Natural killer cell (primary cell): ENCODE measurements around the gene USH2A. TPM values are rescaled to one million over a fixed set of nuclear protein-coding genes. Genes with fewer than 3 reads are reported as not detected.

Source experiments
- ATAC-seq, 3 donors: fragments of 150-1000 bp in 2 of 3; fragments of 200-7000 bp in 1 of 3; cut with Tn5 transposase; 1 replicate in 1 of 3; 2 replicates in 2 of 3; pipeline ENCODE4 v1.10.0; 2021; ENCODE audit warnings: mild to moderate bottlenecking in 2 of 3, moderate library complexity in 2 of 3
- DNase-seq, 2 donors: peaks; one replicate each; pipeline versions ENCODE4 v3.0.0 to v3.0.0-alpha.2; 2013 to 2021; ENCODE audit warnings: mixed read lengths in 1 of 2
- H3K27ac ChIP-seq: one replicate; pipeline ENCODE4 v1.5.1; 2013; ENCODE audit warnings: mild to moderate bottlenecking, low read length
- H3K27me3 ChIP-seq: one replicate; pipeline ENCODE4 v1.6.1; 2013; ENCODE audit warnings: low read length; ENCODE audit not compliant: control insufficient read depth, insufficient read depth
- H3K36me3 ChIP-seq: one replicate; pipeline ENCODE4 v1.6.1; 2013; ENCODE audit warnings: low read length; ENCODE audit not compliant: control insufficient read depth, insufficient read depth
- H3K4me1 ChIP-seq: one replicate; pipeline ENCODE4 v1.6.1; 2013; ENCODE audit warnings: low read length; ENCODE audit not compliant: control insufficient read depth, insufficient read depth
- H3K4me3 ChIP-seq: one replicate; pipeline ENCODE4 v1.5.1; 2013; ENCODE audit warnings: low read length
- H3K9me3 ChIP-seq: one replicate; pipeline ENCODE4 v1.6.1; 2013; ENCODE audit warnings: low read length; ENCODE audit not compliant: control insufficient read depth, insufficient read depth
- H3K27ac Mint-ChIP-seq, 2 donors: one replicate each; pipeline ENCODE4 v1.8.0; 2022; ENCODE audit warnings: mild to moderate bottlenecking in 2 of 2, mixed read lengths in 2 of 2, moderate library complexity in 1 of 2
- H3K27me3 Mint-ChIP-seq, 2 donors: one replicate each; pipeline ENCODE4 v1.8.0; 2022; ENCODE audit warnings: low read depth in 2 of 2, mixed read lengths in 2 of 2
- H3K36me3 Mint-ChIP-seq: one replicate; pipeline ENCODE4 v1.8.0; 2022; ENCODE audit warnings: mixed read lengths
- H3K4me1 Mint-ChIP-seq, 2 donors: one replicate each; pipeline ENCODE4 v1.8.0; 2022; ENCODE audit warnings: mixed read lengths in 2 of 2
- H3K4me3 Mint-ChIP-seq: one replicate; pipeline ENCODE4 v1.8.0; 2022; ENCODE audit warnings: mild to moderate bottlenecking, moderate library complexity, mixed read lengths
- H3K9me3 Mint-ChIP-seq, 2 donors: one replicate each; pipeline ENCODE4 v1.8.0; 2022; ENCODE audit warnings: mixed read lengths in 2 of 2
- CTCF ChIP-seq: fragments of 200-600 bp; IDR thresholded peaks from one replicate; pipeline ENCODE4 v1.8.0; 2022; ENCODE audit warnings: antibody characterized with exemption
- WGBS: methylation state at CpG from one replicate; pipeline ENCODE4 v1.1.7; 2013; ENCODE audit warnings: missing lambda C conversion rate; ENCODE audit not compliant: insufficient coverage; 5-methylcytosine and 5-hydroxymethylcytosine counted together
- intact Hi-C: fragments of 100-400 bp; cut with micrococcal nuclease; formaldehyde crosslinking; loops from one replicate; pipeline ENCODE4 v1.14.2; 2022
- total RNA-seq, 4 donors: library from RNA; stranded (reverse); fragments of 120-200 nt in 1 of 4; gene quantifications; one replicate each; pipeline versions ENCODE4 v1.2.3 to v1.2.4, GENCODE V29; 2013 to 2022

The USH2A gene
- total RNA-seq, 3 donors from 2014 or later (not counting 1 experiment from before 2014, with no cell fraction given), result not detected

GRCh38 chr1:216111842-216112241, 311.4 kb downstream of the USH2A start:
- no peak for TF ChIP-seq CTCF
- Mint-ChIP-seq H3K4me1 (no peaks in the 10 kb centered on the region), H3K27ac (no peak overlapping the region)

GRCh38 chr1:216095400-216095799, 327.8 kb downstream of the USH2A start:
- WGBS, result 88% methylated on average over 4 of the region's 4 CpGs
- peaks cover 17 to 26% of the 10 kb centered on the region in 2 donors for H3K9me3 Mint-ChIP-seq
- H3K27ac Mint-ChIP-seq, result no peak overlapping the region
- TF ChIP-seq CTCF, result no peak
- Histone ChIP-seq H3K27me3 (no peaks in the 10 kb centered on the region), H3K9me3 (peaks cover 3% of the 10 kb centered on the region), H3K4me1 (no peaks in the 10 kb centered on the region), H3K4me3 (no peak overlapping the region), H3K36me3 (no peaks in the 10 kb centered on the region), H3K27ac (no peak overlapping the region)
- intact Hi-C loops, result no loop called here
- H3K27me3 Mint-ChIP-seq, result no peaks in the 10 kb centered on the region
- no peak overlapping the region for H3K4me3 Mint-ChIP-seq
- no peaks in the 10 kb centered on the region for H3K4me1 Mint-ChIP-seq
- no peak for DNase-seq
- H3K36me3 Mint-ChIP-seq, result peaks cover 7% of the 10 kb centered on the region
- ATAC-seq, result no peak

More at GRCh38 chr1:216111842-216112241, 311.4 kb downstream of the USH2A start:
- intact Hi-C loops, result no loop called here
- no peaks in the 10 kb centered on the region for H3K4me1 ChIP-seq
- ATAC-seq, result no peak
- Mint-ChIP-seq H3K36me3 (no peaks in the 10 kb centered on the region), H3K4me3 (no peak overlapping the region), H3K27me3 (no peaks in the 10 kb centered on the region), H3K9me3 (peaks cover 4 to 8% of the 10 kb centered on the region in 2 donors)
- DNase-seq, result no peak
- no peaks in the 10 kb centered on the region for H3K9me3 ChIP-seq
- 80% methylated on average over 1 of the region's 2 CpGs for WGBS
- no peaks in the 10 kb centered on the region for H3K27me3 ChIP-seq
- H3K4me3 ChIP-seq, result no peak overlapping the region
- H3K36me3 ChIP-seq, result no peaks in the 10 kb centered on the region
- no peak overlapping the region for H3K27ac ChIP-seq

GRCh38 chr1:216090556-216090955, 332.7 kb downstream of the USH2A start:
- Histone ChIP-seq H3K36me3 (no peaks in the 10 kb centered on the region), H3K27ac (no peak overlapping the region), H3K4me3 (no peak overlapping the region), H3K27me3 (no peaks in the 10 kb centered on the region), H3K4me1 (no peaks in the 10 kb centered on the region), H3K9me3 (peaks cover 2% of the 10 kb centered on the region)
- TF ChIP-seq CTCF, result no peak
- peaks cover 14 to 17% of the 10 kb centered on the region in 2 donors for H3K9me3 Mint-ChIP-seq
- H3K4me1 Mint-ChIP-seq, result no peaks in the 10 kb centered on the region
- no peaks in the 10 kb centered on the region for H3K27me3 Mint-ChIP-seq
- peaks cover 7% of the 10 kb centered on the region for H3K36me3 Mint-ChIP-seq
- intact Hi-C loops, result no loop called here
- whole genome bisulfite sequencing, result 85% methylated on average over 6 of the region's 6 CpGs
- DNase-seq (no peak), ATAC-seq (no peak)
- H3K27ac Mint-ChIP-seq, result no peak overlapping the region
- no peak overlapping the region for H3K4me3 Mint-ChIP-seq

- Histone ChIP-seq H3K4me1 (no peaks in the 10 kb centered on the region), H3K27me3 (no peaks in the 10 kb centered on the region), H3K4me3 (no peak overlapping the region), H3K27ac (no peak overlapping the region), H3K9me3 (no peaks in the 10 kb centered on the region), H3K36me3 (no peaks in the 10 kb centered on the region)
- Mint-ChIP-seq H3K4me1 (no peaks in the 10 kb centered on the region), H3K27me3 (no peaks in the 10 kb centered on the region), H3K9me3 (peaks cover 12 to 14% of the 10 kb centered on the region in 2 donors), H3K27ac (no peak overlapping the region), H3K4me3 (no peak overlapping the region), H3K36me3 (no peaks in the 10 kb centered on the region)
- no CpG with 5 or more reads among the region's 3 CpGs for WGBS
- intact Hi-C loops, result no loop called here
- ATAC-seq (no peak), DNase-seq (no peak)
- no peak for TF ChIP-seq CTCF
Observed at GRCh38 chr1:216086678-216087077, 336.6 kb downstream of the USH2A start.
